B cell (primary cell): ENCODE measurements around the gene CYP20A1. TPM values are rescaled to one million over a fixed set of nuclear protein-coding genes. Genes with fewer than 3 reads are reported as not detected.
"Not testable (repeated sequence)": the region's sequence is repeated elsewhere in the genome, so short reads cannot be mapped to it uniquely, and the experiment has no call there.

Experiments
- ATAC-seq: fragments of 200-7000 bp; cut with Tn5 transposase; one replicate; pipeline ENCODE4 v1.10.0; 2021; ENCODE audit warnings: low read depth, mild to moderate bottlenecking, moderate number of reproducible peaks, moderate library complexity
- CTCF ChIA-PET: fragments of 350-600 bp; sonication (Branson Sonifier 250); formaldehyde crosslinking; loops from one replicate; lab custom pipeline; 2021; ENCODE audit warnings: antibody characterized with exemption, inconsistent platforms; lab: Charles Lee
- POLR2A ChIA-PET: fragments of 350-600 bp; sonication (Branson Sonifier 250); formaldehyde crosslinking; loops from one replicate; lab custom pipeline; 2021; ENCODE audit warnings: antibody characterized with exemption; lab: Charles Lee
- DNase-seq: peaks from one replicate; pipeline ENCODE4 v3.0.0; 2013
- H2AFZ ChIP-seq: 2 replicates; pipeline ENCODE4 v1.6.1; 2012; ENCODE audit warnings: mild to moderate bottlenecking, low read depth, low read length; ENCODE audit not compliant: insufficient read depth, poor library complexity, severe bottlenecking
- H3K27ac ChIP-seq, 2 donors: 1 replicate in 1 of 2; 2 replicates in 1 of 2; pipeline ENCODE4 v1.5.1; 2012 to 2013; ENCODE audit warnings: low read length in 2 of 2, mild to moderate bottlenecking in 2 of 2, moderate library complexity in 1 of 2
- H3K27me3 ChIP-seq, 4 experiments: fragments of 200-600 bp in 1 of 4; sonication (generic) in 1 of 4; replicated peaks in 1 of 4; 1 replicate in 2 of 4; 2 replicates in 2 of 4; pipeline versions ENCODE4 v1.6.1 to v1.7.0; 2013 to 2016; ENCODE audit warnings: low read length in 3 of 4, mild to moderate bottlenecking in 2 of 4, mixed read lengths in 1 of 4, moderate library complexity in 1 of 4; ENCODE audit not compliant: insufficient read depth in 4 of 4, control insufficient read depth in 3 of 4; ENCODE audit errors: control extremely low read depth in 1 of 4
- H3K36me3 ChIP-seq, 2 experiments: replicated peaks in 1 of 2; 1 replicate in 1 of 2; 2 replicates in 1 of 2; pipeline versions ENCODE4 v1.6.1 to v1.7.1; 2013; ENCODE audit warnings: low read length in 1 of 2; ENCODE audit not compliant: insufficient read depth in 2 of 2, control insufficient read depth in 1 of 2; ENCODE audit errors: control extremely low read depth in 1 of 2, extremely low read depth in 1 of 2
- H3K4me1 ChIP-seq, 2 donors: fragments of 200-600 bp in 1 of 2; sonication (generic) in 1 of 2; 1 replicate in 1 of 2; 2 replicates in 1 of 2; pipeline versions ENCODE4 v1.5.1 to v1.6.1; 2013 to 2017; ENCODE audit warnings: low read length in 2 of 2; ENCODE audit not compliant: control insufficient read depth in 2 of 2, insufficient read depth in 2 of 2
- H3K4me2 ChIP-seq: replicated peaks from 2 replicates; pipeline ENCODE3; 2012; ENCODE audit warnings: mild to moderate bottlenecking, low read depth, low read length; ENCODE audit not compliant: poor library complexity, severe bottlenecking
- H3K4me3 ChIP-seq, 5 experiments: fragments of 200-600 bp in 1 of 5; sonication (generic) in 1 of 5; 1 replicate in 3 of 5; 2 replicates in 2 of 5; pipeline versions ENCODE4 v1.5.1 to v1.7.0; 2011 to 2016; ENCODE audit warnings: low read length in 4 of 5, mild to moderate bottlenecking in 4 of 5, low read depth in 2 of 5, control low read depth in 1 of 5, moderate library complexity in 1 of 5; ENCODE audit not compliant: insufficient read depth in 1 of 5; ENCODE audit errors: control extremely low read depth in 1 of 5, extremely low read depth in 1 of 5
- H3K79me2 ChIP-seq: fragments of 200-600 bp; sonication (generic); one replicate; pipeline ENCODE4 v1.6.0; 2016; ENCODE audit warnings: low read length; ENCODE audit not compliant: control insufficient read depth, insufficient read depth
- H3K9ac ChIP-seq: fragments of 200-600 bp; sonication (generic); 2 replicates; pipeline ENCODE4 v1.6.1; 2017; ENCODE audit warnings: mild to moderate bottlenecking, low read length, moderate library complexity
- H3K9me3 ChIP-seq, 3 donors: one replicate each; pipeline versions ENCODE4 v1.6.1 to v1.7.1; 2013; ENCODE audit warnings: low read length in 2 of 3; ENCODE audit not compliant: control insufficient read depth in 2 of 3, insufficient read depth in 1 of 3; ENCODE audit errors: control extremely low read depth in 1 of 3
- H4K20me1 ChIP-seq: 2 replicates; pipeline ENCODE4 v1.6.0; 2012; ENCODE audit warnings: mild to moderate bottlenecking, low read length; ENCODE audit not compliant: insufficient read depth, control insufficient read depth, poor library complexity, severe bottlenecking
- H3K27ac Mint-ChIP-seq: one replicate; pipeline ENCODE4 v1.8.0; 2021; ENCODE audit warnings: mixed read lengths
- H3K27me3 Mint-ChIP-seq: one replicate; pipeline ENCODE4 v1.8.0; 2021; ENCODE audit warnings: mixed read lengths
- H3K4me1 Mint-ChIP-seq: one replicate; pipeline ENCODE4 v1.8.0; 2021; ENCODE audit warnings: mixed read lengths
- H3K4me3 Mint-ChIP-seq: one replicate; pipeline ENCODE4 v1.8.0; 2021; ENCODE audit warnings: mixed read lengths
- H3K9me3 Mint-ChIP-seq: one replicate; pipeline ENCODE4 v1.8.0; 2022; ENCODE audit warnings: mixed read lengths; ENCODE audit not compliant: insufficient read depth
- CTCF ChIP-seq: fragments of 200-600 bp; IDR thresholded peaks from one replicate; pipeline ENCODE4 v1.8.0; 2022; ENCODE audit warnings: antibody characterized with exemption, mild to moderate bottlenecking
- EZH2 ChIP-seq: IDR thresholded peaks from 2 replicates; pipeline ENCODE4 v1.6.1; 2012; ENCODE audit warnings: borderline replicate concordance, low read depth, mild to moderate bottlenecking, moderate library complexity, low read length; ENCODE audit not compliant: insufficient read depth, poor library complexity, severe bottlenecking
- WGBS: methylation state at CpG from one replicate; pipeline ENCODE4 v1.1.5; 2013; ENCODE audit warnings: missing lambda C conversion rate; ENCODE audit not compliant: insufficient coverage; 5-methylcytosine and 5-hydroxymethylcytosine counted together
- intact Hi-C: fragments of 100-400 bp; cut with micrococcal nuclease; formaldehyde crosslinking; loops from one replicate; pipeline ENCODE4 v1.10.0; 2022
- polyA plus RNA-seq: library from polyadenylated mRNA; depleted of rRNA; stranded (reverse); fragments of >200 nt; gene quantifications from 2 replicates; pipeline ENCODE4 v1.2.3, GENCODE V29; 2012
- total RNA-seq, 2 donors: library from RNA; stranded (reverse); fragments of 120-200 nt in 1 of 2; gene quantifications; 1 replicate in 1 of 2; 2 replicates in 1 of 2; pipeline versions ENCODE4 v1.2.3 to v1.2.4, GENCODE V29; 2013 to 2022

CYP20A1 gene
- total and polyA plus RNA-seq, 2 donors (not counting 1 experiment from before 2014, with no cell fraction given), result 16.2 to 38.5 TPM

DNA sequence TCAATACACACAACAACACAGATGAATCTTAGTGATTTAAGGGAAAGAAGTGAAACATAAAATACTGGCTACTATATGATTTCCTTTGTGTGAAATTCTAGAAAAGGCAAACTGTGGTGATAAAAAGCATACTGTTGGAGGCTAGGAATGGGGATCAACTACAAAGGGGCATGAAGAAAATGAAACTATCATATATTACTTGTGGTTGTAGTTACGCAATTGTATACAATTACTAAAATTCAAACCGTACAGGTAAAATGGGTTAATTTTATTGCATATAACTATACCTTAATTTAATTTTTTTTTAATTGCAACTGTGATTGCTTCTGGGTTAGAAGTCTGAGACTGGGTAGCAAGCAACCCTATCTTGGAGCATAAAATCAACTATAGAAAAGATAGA, 47.7 kb downstream of the CYP20A1 start:
- no peak for TF ChIP-seq CTCF
- no CpG with 5 or more reads among the region's 2 CpGs for WGBS
- Mint-ChIP-seq H3K27me3 (no peaks in the 10 kb centered on the region), H3K4me3 (no peak overlapping the region), H3K27ac (no peak overlapping the region), H3K9me3 (no peaks in the 10 kb centered on the region), H3K4me1 (no peaks in the 10 kb centered on the region)
- no peak overlapping the region for H3K4me3 ChIP-seq
- CTCF ChIA-PET, result no interaction called here
- POLR2A ChIA-PET, result no interaction called here
- no peak overlapping the region for H3K9ac ChIP-seq
- intact Hi-C loops, result no loop called here
- no peak for ATAC-seq
- no peak overlapping the region for H3K27ac ChIP-seq
- no peaks in the 10 kb centered on the region for H4K20me1 ChIP-seq
- H3K4me1 ChIP-seq, result no peaks in the 10 kb centered on the region
- H3K9me3 ChIP-seq, result no peaks in the 10 kb centered on the region
- peaks cover 1 to 46% of the 10 kb centered on the region in 2 experiments for H3K36me3 ChIP-seq
- no peaks in the 10 kb centered on the region for H3K27me3 ChIP-seq
- H3K79me2 ChIP-seq, result no peaks in the 10 kb centered on the region
- DNase-seq, result no peak
- H2AFZ ChIP-seq, result no peak overlapping the region
- no peak overlapping the region for H3K4me2 ChIP-seq

- Histone ChIP-seq H3K9me3 (no peaks in the 10 kb centered on the region), H3K27me3 (no peaks in the 10 kb centered on the region), H4K20me1 (no peaks in the 10 kb centered on the region), H3K4me2 (no peak overlapping the region), H3K79me2 (no peaks in the 10 kb centered on the region), H3K4me1 (no peaks in the 10 kb centered on the region), H3K27ac (no peak overlapping the region), H3K4me3 (no peak overlapping the region), H3K36me3 (peaks cover 0 to 3% of the 10 kb centered on the region in 2 experiments), H2AFZ (no peak overlapping the region), H3K9ac (no peak overlapping the region)
- Mint-ChIP-seq H3K27ac (no peak overlapping the region), H3K4me1 (no peaks in the 10 kb centered on the region), H3K4me3 (no peak overlapping the region), H3K9me3 (no peaks in the 10 kb centered on the region), H3K27me3 (no peaks in the 10 kb centered on the region)
- ChIA-PET CTCF (interaction anchor here (0.7 to 1.5 kb wide), 2 partner anchors 13 to 1875 kb away, joined by 3 to 4 read pairs; no protein-coding TSS in a partner anchor), POLR2A (no interaction called here)
- 100% methylated on average over 2 of the region's 3 CpGs for WGBS
- intact Hi-C loops, result no loop called here
- ATAC-seq (no peak), DNase-seq (no peak)
- no peak for TF ChIP-seq CTCF
- no peak for TF ChIP-seq EZH2
These were observed 62.8 kb downstream of the CYP20A1 start for GRCh38 chr2:203301667-203302066.

DNA sequence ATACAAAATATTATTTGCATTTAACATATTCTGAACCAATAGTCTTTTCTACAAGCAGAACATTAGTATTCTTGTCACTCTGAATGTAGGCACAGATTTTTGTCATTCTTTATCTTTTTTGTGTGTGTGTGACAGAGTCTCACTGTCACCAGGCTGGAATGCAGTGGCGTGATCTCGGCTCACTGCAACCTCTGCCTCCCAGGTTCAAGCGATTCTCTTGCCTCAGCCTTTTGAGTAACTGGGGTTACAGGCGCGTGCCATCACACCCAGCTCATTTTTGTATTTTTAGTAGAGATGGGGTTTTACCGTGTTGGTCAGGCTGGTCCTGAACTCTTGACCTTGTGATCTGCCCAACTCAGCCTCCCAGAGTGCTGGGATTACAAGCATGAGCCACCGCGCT, 63.8 kb downstream of the CYP20A1 start:
- intact Hi-C loops, H3K36me3 ChIP-seq, H3K27ac Mint-ChIP-seq, H4K20me1 ChIP-seq, H3K27me3 ChIP-seq, H2AFZ ChIP-seq, H3K4me1 ChIP-seq, H3K4me3 ChIP-seq, DNase-seq, ATAC-seq, H3K4me1 Mint-ChIP-seq, H3K9ac ChIP-seq, H3K4me2 ChIP-seq, H3K9me3 ChIP-seq, H3K27me3 Mint-ChIP-seq, H3K9me3 Mint-ChIP-seq, H3K79me2 ChIP-seq, H3K27ac ChIP-seq, H3K4me3 Mint-ChIP-seq: not testable (repeated sequence)
- CTCF ChIA-PET, result interaction anchor here (1.5 kb wide), 1 partner anchor 12 kb away, joined by 4 read pairs; no protein-coding TSS in a partner anchor
- POLR2A ChIA-PET, result interaction anchor here (0.6 kb wide), 1 partner anchor 330 kb away, joined by 3 read pairs; no protein-coding TSS in a partner anchor
- 94% methylated on average over 2 of the region's 8 CpGs for WGBS
